ENCODE results near the gene PLAC8L1.

The PLAC8L1 gene

DNA sequence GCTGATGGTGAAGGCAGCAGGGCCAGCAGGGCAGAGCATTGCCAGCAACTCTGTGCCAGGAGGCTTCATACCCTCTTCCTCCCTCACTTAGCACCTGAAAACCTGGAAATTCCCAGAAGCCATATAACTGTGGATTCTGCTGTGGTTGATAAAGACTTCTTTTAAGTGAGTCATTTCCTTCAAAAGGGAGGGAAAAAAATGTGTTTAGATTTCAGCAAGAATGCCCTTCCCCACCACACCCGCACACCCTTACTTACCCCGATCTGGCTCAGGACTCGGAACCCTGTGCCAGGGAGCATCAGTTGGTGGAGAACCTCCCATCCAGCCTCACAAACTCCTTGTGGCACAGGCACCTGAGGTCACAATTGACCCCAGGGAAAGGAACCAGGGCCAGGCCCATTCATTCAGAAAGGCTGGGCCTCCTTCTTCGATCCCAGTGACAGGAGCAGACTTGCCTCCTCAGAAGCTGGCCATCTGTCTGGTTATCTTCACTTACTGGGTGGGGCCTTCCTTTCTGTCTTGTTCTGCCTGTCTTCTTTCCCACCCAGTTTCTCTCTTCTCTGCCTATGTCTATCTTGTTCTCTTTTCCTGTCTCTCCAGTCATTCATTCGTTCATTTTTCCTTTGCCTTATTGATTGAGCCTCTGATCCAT lies 62.6 kb downstream of the PLAC8L1 start:
- no peak for DNase-seq

DNA sequence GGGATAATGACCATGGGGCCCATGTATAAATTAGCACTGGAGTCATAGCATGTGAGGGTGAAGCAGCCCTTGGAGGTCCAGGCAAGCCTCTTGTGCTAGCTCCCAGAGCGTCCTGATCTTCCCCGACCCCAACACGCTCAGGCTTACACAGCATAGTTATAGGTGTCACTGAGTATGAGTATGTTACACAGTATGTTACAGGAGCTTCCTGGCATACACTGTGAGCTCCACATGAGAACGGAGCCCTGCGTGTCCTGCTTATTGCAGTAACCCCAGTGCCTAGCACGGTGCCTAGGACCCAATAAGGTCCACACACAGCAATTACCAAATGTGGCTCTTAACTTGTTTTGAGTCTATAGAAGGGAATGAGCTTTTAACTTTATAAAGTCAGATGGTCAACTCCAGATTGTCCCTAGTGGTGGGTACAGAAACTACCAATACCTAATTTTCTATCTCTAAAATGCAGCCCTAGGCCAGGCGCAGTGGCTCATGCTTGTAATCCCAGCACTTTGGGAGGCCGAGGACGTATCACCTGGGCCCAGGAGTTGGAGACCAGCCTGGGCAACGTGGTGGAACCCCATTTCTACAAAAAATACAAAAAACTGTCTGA lies 64.1 kb downstream of the PLAC8L1 start:
- peak in 1 of 2 donors; percentile 7 for DNase-seq

DNA sequence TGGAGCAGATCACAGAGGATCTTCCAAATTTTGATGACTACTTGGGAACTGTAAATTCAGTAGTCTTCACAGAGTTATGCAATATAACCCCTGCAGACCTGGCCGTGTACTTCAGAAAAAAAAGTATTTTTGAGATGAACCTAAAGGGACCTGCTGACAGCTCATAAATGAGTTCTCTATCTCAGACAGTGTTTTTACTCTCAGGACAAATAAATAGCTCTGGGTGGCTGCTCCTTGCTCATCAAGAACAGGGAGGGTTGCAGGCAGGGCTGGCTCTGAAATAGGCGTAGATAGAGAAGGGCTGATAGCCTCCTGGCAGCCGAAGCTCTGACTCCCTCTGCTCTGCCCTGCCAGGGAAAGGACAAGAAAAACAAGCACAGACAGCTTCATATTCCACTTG lies 64.8 kb downstream of the PLAC8L1 start:
- DNase-seq = no peak

DNA sequence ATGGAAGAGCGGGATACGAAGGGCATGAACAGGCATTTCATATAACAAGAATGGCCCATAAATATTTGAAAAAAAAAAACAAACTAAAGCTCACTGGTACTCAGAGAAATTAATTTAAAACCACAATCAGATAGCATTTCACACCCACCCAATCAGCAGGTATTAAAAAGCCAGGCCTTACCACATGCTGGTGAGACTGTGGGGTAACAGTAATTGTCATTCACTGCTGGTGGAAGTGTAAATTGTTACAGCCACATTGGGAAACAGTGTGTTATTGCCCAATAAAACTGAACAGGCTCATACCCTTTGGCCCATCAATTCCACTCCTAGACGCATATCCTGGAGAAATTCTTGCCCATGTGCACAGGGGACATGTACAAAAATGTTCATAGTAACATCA lies 66.0 kb downstream of the PLAC8L1 start:
- DNase-seq = peak; percentile 62 to 80

DNA sequence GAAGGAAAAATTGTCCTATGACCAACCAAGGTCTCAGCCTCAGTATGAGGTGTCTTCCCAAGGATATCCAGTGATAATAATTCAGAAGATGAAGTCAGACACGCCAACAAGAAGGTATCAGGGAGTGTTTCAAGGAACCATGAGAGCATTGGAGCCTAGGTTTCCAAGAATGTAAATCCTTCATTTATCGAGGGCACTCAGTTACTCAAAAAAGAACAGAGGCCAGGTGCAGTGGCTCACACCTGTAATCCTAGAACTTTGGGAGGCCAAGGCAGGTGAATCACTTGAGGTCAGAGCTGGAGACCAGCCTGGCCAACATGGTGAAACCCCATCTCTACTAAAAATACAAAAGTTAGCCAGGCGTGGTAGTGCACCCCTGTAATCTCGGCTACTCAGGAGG lies 70.8 kb downstream of the PLAC8L1 start:
- no peak for DNase-seq
